ENCODE measurements around the gene GMEB2.
"Not testable (repeated sequence)": the region's sequence is repeated elsewhere in the genome, so short reads cannot be mapped to it uniquely, and the experiment has no call there.

Gene GMEB2

GRCh38 chr20:63572071-63572787 is 54.7 kb downstream of the GMEB2 start:
- no peak for DNase-seq (ENCODE audit: low spot score)

GRCh38 chr20:63571087-63571478 is 55.8 kb downstream of the GMEB2 start:
- DNase-seq (ENCODE audit: low spot score), result not testable (repeated sequence)

GRCh38 chr20:63570281-63571086 is 56.4 kb downstream of the GMEB2 start:
- no peak for DNase-seq (ENCODE audit: low spot score)

- DNase-seq (ENCODE audit: low spot score), result no peak
Observed at GRCh38 chr20:63568986-63569949, 57.6 kb downstream of the GMEB2 start.

GRCh38 chr20:63568170-63568981 is 58.5 kb downstream of the GMEB2 start:
- DNase-seq (ENCODE audit: low spot score), result no peak

- DNase-seq (ENCODE audit: low spot score), result no peak
Observed at GRCh38 chr20:63567386-63568169, 59.3 kb downstream of the GMEB2 start.

- DNase-seq (ENCODE audit: low spot score), result no peak
Observed at GRCh38 chr20:63567136-63567385, 59.8 kb downstream of the GMEB2 start.

GRCh38 chr20:63566395-63567135 is 60.3 kb downstream of the GMEB2 start:
- DNase-seq (ENCODE audit: low spot score), result no peak

- DNase-seq (ENCODE audit: low spot score), result no peak
Observed at GRCh38 chr20:63565699-63566335, 61.1 kb downstream of the GMEB2 start.

GRCh38 chr20:63565021-63565698 is 61.7 kb downstream of the GMEB2 start:
- DNase-seq (ENCODE audit: low spot score), result no peak

GRCh38 chr20:63564036-63564810 is 62.7 kb downstream of the GMEB2 start:
- DNase-seq (ENCODE audit: low spot score), result no peak

GRCh38 chr20:63563225-63563935 is 63.5 kb downstream of the GMEB2 start:
- DNase-seq (ENCODE audit: low spot score), result no peak

GRCh38 chr20:63562461-63563224 is 64.3 kb downstream of the GMEB2 start:
- no peak for DNase-seq (ENCODE audit: low spot score)

GRCh38 chr20:63561624-63562396 is 65.1 kb downstream of the GMEB2 start:
- DNase-seq (ENCODE audit: low spot score), result no peak

- DNase-seq (ENCODE audit: low spot score), result no peak
Observed at GRCh38 chr20:63560856-63561609, 65.9 kb downstream of the GMEB2 start.
